Occipital lobe (tissue), 3 donors: ENCODE measurements around the gene DKC1. TPM values are rescaled to one million over a fixed set of nuclear protein-coding genes. Genes with fewer than 3 reads are reported as not detected.
"Not testable (repeated sequence)": the region's sequence is repeated elsewhere in the genome, so short reads cannot be mapped to it uniquely, and the experiment has no call there.

Experiments
- DNase-seq: peaks from one replicate; lab custom pipeline; 2025; lab: John Stamatoyannopoulos, UW
- small RNA-seq: library from RNA; depleted of rRNA; stranded (forward); fragments of <200 nt; gene quantifications from one replicate; pipeline ENCODE3, GENCODE V24; 2014
- total RNA-seq: library from RNA; depleted of rRNA; stranded (reverse); fragments of >200 nt; gene quantifications from one replicate; pipeline ENCODE4 v1.2.3, GENCODE V29; 2014

DKC1 gene
- total RNA-seq, 1 donor from 2014 or later: 19.0 TPM

GRCh38 chrX:154818916-154819770 lies 56.5 kb downstream of the DKC1 start:
- DNase-seq: no peak

- no peak for DNase-seq
These were observed 57.2 kb downstream of the DKC1 start for GRCh38 chrX:154819771-154820341.

- DNase-seq: no peak
These were observed 58.9 kb downstream of the DKC1 start for GRCh38 chrX:154821523-154821922.

GRCh38 chrX:154822029-154822428 lies 59.4 kb downstream of the DKC1 start:
- no peak for DNase-seq

- no peak for DNase-seq
These were observed 62.0 kb downstream of the DKC1 start for GRCh38 chrX:154824638-154825037.

GRCh38 chrX:154825586-154825985 lies 62.9 kb downstream of the DKC1 start:
- DNase-seq: not testable (repeated sequence)

Small RNA genes lying within 50 kb of the gene (small RNA-seq; reads per million reads assigned to genes)
- gene SNORA36A: not detected

Other genes with a start within 250 kb of the DKC1 start
- 8.1 TPM for gene FAM3A, start 246.6 kb upstream of the DKC1 start, total RNA-seq
- gene G6PD, start 216.0 kb upstream of the DKC1 start, total RNA-seq: 17.3 TPM
- 5.5 TPM for gene IKBKG, start 215.2 kb upstream of the DKC1 start, total RNA-seq
- not detected for gene CTAG1A, start 177.7 kb upstream of the DKC1 start, total RNA-seq
- not detected for gene CTAG1B, start 143.6 kb upstream of the DKC1 start, total RNA-seq
- gene CTAG2, start 109.3 kb upstream of the DKC1 start, total RNA-seq: not detected
- 1.4 TPM for gene GAB3, start 11.8 kb upstream of the DKC1 start, total RNA-seq
- gene MPP1, start 42.6 kb downstream of the DKC1 start, total RNA-seq: 15.1 TPM
- gene SMIM9, start 71.8 kb downstream of the DKC1 start, total RNA-seq: not detected
- gene F8A1, start 123.5 kb downstream of the DKC1 start, total RNA-seq: 0.47 TPM